ENCODE measurements around the gene PTPN4. TPM values are rescaled to one million over a fixed set of nuclear protein-coding genes. Genes with fewer than 3 reads are reported as not detected.

The PTPN4 gene
- total and polyA plus RNA-seq, 2 of the 8 experiments (the other 6 are each of a cell fraction or from before 2014, with no cell fraction given): 28.5 to 105 TPM

DNA sequence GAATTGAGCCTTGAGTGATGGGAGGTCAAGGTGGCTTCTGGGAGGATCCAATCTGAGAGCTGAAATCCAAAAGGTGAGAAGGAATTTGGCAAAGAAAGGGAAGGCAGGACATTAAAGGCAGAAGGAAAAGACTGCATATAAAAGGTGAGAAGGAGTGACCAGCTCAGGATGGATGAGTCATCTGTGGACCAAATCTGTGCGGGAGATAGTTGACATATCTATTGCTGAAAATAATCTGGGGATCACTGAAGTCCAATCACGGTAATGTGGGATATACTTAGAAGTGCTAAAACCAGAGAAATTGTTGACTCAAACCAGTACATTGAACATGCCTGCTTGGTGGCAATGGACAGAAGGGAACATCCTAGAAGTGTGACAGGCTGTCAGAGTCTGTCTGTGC is 8.0 kb upstream of the PTPN4 start:
- Histone ChIP-seq H3K23ac (ENCODE audit: insufficient read length) (no peak overlapping the region), H2AK5ac (ENCODE audit: low read depth, low read length) (no peak overlapping the region), H3K23me2 (ENCODE audit: low read depth, low read length) (peaks cover 2% of the 10 kb centered on the region; the same call in 1 of the 2 replicates), H3K79me1 (ENCODE audit: low read depth, low read length) (no peaks in the 10 kb centered on the region), H3K4me1 (replicated peaks in 1 of 4; ENCODE audit: control insufficient read depth in 3 of 4, insufficient read depth in 4 of 4, low read length in 3 of 4) (peaks cover 0 to 9% (median 4%) of the 10 kb centered on the region in 4 experiments; a peak in 6 of 7 replicates), H2BK20ac (ENCODE audit: low read length) (no peak overlapping the region), H4K5ac (ENCODE audit: insufficient read length, low read depth, low read length) (no peak overlapping the region), H2BK120ac (replicated peaks; ENCODE audit: low read depth, low read length) (no peak overlapping the region), H3K27ac (ENCODE audit: low read depth, low read length) (no peak overlapping the region), H2BK12ac (ENCODE audit: low read depth, low read length) (no peak overlapping the region), H3K9ac (replicated peaks in 1 of 4; ENCODE audit: extremely low read depth in 1 of 4, low read depth in 3 of 4, low read length in 3 of 4) (no peak overlapping the region), H3K27me3 (replicated peaks in 1 of 4; ENCODE audit: control insufficient read depth in 3 of 4, extremely low read depth in 1 of 4, insufficient read depth in 3 of 4, low read length in 3 of 4) (no peaks in the 10 kb centered on the region), H3K36me3 (ENCODE audit: control insufficient read depth in 2 of 4, insufficient read depth in 4 of 4, low read length in 3 of 4) (no peaks in the 10 kb centered on the region), H3K4me2 (ENCODE audit: insufficient read depth in 1 of 2, low read depth in 2 of 2, low read length in 2 of 2) (no peak overlapping the region), H2AFZ (ENCODE audit: low read length) (no peak overlapping the region), H2BK15ac (ENCODE audit: low read length) (no peak overlapping the region), H2BK5ac (ENCODE audit: low read depth, low read length) (no peak overlapping the region), H3K14ac (ENCODE audit: insufficient read length) (no peak overlapping the region), H3K4me3 (ENCODE audit: extremely low read depth in 1 of 4, insufficient read depth in 2 of 4, low read depth in 3 of 4, low read length in 4 of 4) (no peak overlapping the region), H4K8ac (ENCODE audit: extremely low read depth, insufficient read depth, low read length) (no peak overlapping the region), H4K20me1 (replicated peaks in 1 of 2; ENCODE audit: control insufficient read depth in 1 of 2, insufficient read depth in 2 of 2, low read length in 2 of 2) (no peaks in the 10 kb centered on the region), H3K79me2 (ENCODE audit: control insufficient read depth in 1 of 2, insufficient read depth in 2 of 2, low read length in 2 of 2) (no peaks in the 10 kb centered on the region), H3K18ac (ENCODE audit: extremely low read depth, low read length) (no peak overlapping the region), H4K91ac (replicated peaks; ENCODE audit: insufficient read length, low read length) (no peak overlapping the region), H3K56ac (replicated peaks; ENCODE audit: insufficient read length, low read depth, low read length) (no peak overlapping the region), H3K4ac (replicated peaks; ENCODE audit: insufficient read length, low read depth, low read length) (no peak overlapping the region), H3K9me3 (ENCODE audit: insufficient read depth in 2 of 2, low read depth in 1 of 2, low read length in 1 of 2) (no peaks in the 10 kb centered on the region)
- FAIRE-seq: no peak
- ChIA-PET POLR2A (ENCODE audit: partially characterized antibody) (interaction anchor here (1.1 kb wide), 1 partner anchor 8 kb away, joined by 3 read pairs; the partner anchor contains the start of gene PTPN4), CTCF (ENCODE audit: partially characterized antibody) (interaction anchor here (0.7 to 1.3 kb wide), 2 partner anchors 10 to 73 kb away, joined by 3 to 4 read pairs; no protein-coding TSS in a partner anchor)
- 95% methylated on average over 2 of the region's 2 CpGs; no CpG with 5 or more reads in 1 of the 2 experiments for WGBS, 2 experiments (ENCODE audit: extremely low coverage in 1 of 2, insufficient coverage in 1 of 2, insufficient read length in 1 of 2, insufficient replicate concordance in 2 of 2, low coverage in 1 of 2, low lambda C conversion rate in 2 of 2, missing lambda C conversion rate in 1 of 2)
- DNase-seq (ENCODE audit: low read depth in 1 of 2, low spot score in 2 of 2): no peak
- TF ChIP-seq CBX5 (IDR thresholded peaks at IDR 0.05; ENCODE audit: low read depth, low read length) (no peak), GABPA (IDR thresholded peaks at IDR 0.05; ENCODE audit: borderline replicate concordance, insufficient read depth, low read length) (no peak), NANOG (IDR thresholded peaks at IDR 0.05; ENCODE audit: insufficient read depth, low read depth, low read length, poor library complexity, severe bottlenecking) (no peak), FOSL1 (IDR thresholded peaks at IDR 0.05; ENCODE audit: insufficient read depth, low read depth, low read length) (no peak)

Measured in H1 (cell line).